Liver (tissue), 3 donors: ENCODE measurements around the gene CDC7.
"Not testable (repeated sequence)": the region's sequence is repeated elsewhere in the genome, so short reads cannot be mapped to it uniquely, and the experiment has no call there.

Source experiments
- EGR1 ChIP-seq, 2 donors: IDR thresholded peaks; 2 replicates each; pipeline ENCODE4 v1.6.1; 2016 to 2018; ENCODE audit warnings: antibody characterized with exemption in 2 of 2, low read depth in 2 of 2
- GABPA ChIP-seq, 2 donors: IDR thresholded peaks in 1 of 2; conservative IDR thresholded peaks in 1 of 2; 2 replicates each; pipeline ENCODE4 v1.6.1; 2016; ENCODE audit warnings: antibody characterized with exemption in 2 of 2, mild to moderate bottlenecking in 1 of 2, moderate library complexity in 1 of 2
- JUND ChIP-seq, 2 donors: IDR thresholded peaks; 2 replicates each; pipeline ENCODE4 v1.6.1; 2016; ENCODE audit warnings: antibody characterized with exemption in 2 of 2
- RAD21 ChIP-seq, 2 donors: IDR thresholded peaks; 2 replicates each; pipeline ENCODE4 v1.6.1; 2016; ENCODE audit warnings: antibody characterized with exemption in 2 of 2, mild to moderate bottlenecking in 2 of 2
- TF ChIP-seq, protein P1 (sequence below): fragments of 150-350 bp; IDR thresholded peaks from 2 replicates; pipeline ENCODE4 v1.5.1; 2017; ENCODE audit warnings: improper control_type of control experiment, low read depth, low read length; ENCODE audit not compliant: missing input control
- TF ChIP-seq, protein P2 (sequence below): IDR thresholded peaks from 2 replicates; pipeline ENCODE4 v1.6.1; 2016; ENCODE audit warnings: antibody characterized with exemption
- donor health status: healthy.
- donor health status: healthy.

DNA sequence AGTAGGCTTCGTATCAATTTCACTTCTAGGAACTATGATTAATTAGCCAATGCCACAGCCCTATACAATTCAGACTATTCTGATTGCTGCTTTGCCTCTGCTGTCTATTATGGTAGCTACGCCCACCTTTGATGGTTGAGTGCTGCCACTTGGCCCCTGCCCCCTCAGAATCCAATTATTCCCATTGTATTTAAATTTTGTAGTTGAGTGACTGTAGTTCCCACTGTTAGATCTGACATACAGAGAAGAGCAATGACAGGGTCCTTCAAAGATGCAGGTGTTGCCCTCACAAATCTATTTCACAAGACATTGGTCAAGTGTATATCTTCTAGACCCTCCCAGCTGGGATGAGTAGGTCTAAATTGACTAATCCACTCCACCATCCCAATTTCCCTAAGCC is 35.3 kb upstream of the CDC7 start:
- TF ChIP-seq, protein P1, sequence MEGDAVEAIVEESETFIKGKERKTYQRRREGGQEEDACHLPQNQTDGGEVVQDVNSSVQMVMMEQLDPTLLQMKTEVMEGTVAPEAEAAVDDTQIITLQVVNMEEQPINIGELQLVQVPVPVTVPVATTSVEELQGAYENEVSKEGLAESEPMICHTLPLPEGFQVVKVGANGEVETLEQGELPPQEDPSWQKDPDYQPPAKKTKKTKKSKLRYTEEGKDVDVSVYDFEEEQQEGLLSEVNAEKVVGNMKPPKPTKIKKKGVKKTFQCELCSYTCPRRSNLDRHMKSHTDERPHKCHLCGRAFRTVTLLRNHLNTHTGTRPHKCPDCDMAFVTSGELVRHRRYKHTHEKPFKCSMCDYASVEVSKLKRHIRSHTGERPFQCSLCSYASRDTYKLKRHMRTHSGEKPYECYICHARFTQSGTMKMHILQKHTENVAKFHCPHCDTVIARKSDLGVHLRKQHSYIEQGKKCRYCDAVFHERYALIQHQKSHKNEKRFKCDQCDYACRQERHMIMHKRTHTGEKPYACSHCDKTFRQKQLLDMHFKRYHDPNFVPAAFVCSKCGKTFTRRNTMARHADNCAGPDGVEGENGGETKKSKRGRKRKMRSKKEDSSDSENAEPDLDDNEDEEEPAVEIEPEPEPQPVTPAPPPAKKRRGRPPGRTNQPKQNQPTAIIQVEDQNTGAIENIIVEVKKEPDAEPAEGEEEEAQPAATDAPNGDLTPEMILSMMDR: not testable (repeated sequence)
- TF ChIP-seq JUND (IDR thresholded peaks at IDR 0.05); EGR1 (IDR thresholded peaks at IDR 0.05; ENCODE audit: low read depth in 2 of 2); GABPA (IDR thresholded peaks at IDR 0.05 in 1 of 2, conservative IDR thresholded peaks at IDR 0.05 in 1 of 2); RAD21 (IDR thresholded peaks at IDR 0.05): not testable (repeated sequence)
- TF ChIP-seq, protein P2, sequence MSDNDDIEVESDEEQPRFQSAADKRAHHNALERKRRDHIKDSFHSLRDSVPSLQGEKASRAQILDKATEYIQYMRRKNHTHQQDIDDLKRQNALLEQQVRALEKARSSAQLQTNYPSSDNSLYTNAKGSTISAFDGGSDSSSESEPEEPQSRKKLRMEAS: not testable (repeated sequence)
